Stimulated activated CD4-positive, alpha-beta T cell treated with anti-CD3 and anti-CD28 coated beads, TNF-alpha, amount 100 ng/mL, for 24 hours (primary cell): ENCODE measurements around the gene UQCRFS1.
"Not testable (repeated sequence)": the region's sequence is repeated elsewhere in the genome, so short reads cannot be mapped to it uniquely, and the experiment has no call there.

ENCODE experiments used
- DNase-seq, 3 experiments: peaks; one replicate each; pipeline ENCODE4 v3.0.0-alpha.2; 2020; ENCODE audit warnings: low read depth in 3 of 3

UQCRFS1 gene

DNA sequence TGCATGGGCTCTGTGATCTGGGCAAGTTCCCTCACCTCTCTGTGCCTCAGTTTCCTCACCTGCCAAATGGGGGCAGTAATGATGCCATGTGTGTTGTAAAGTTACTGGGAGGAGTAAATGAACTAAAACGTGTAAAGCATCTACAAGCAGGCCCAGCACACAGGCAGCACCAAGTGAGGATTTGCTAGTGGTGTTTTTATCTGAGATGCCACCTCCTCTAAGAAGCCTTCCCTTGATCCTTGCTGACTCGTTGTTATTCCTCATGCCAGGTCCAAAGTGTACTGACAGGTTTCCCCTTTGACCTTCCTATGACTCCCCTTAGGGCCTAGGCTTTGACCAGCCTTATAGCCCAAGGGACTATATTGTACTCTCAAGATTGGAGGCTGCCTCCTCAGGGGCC lies 1.5 kb upstream of the UQCRFS1 start:
- DNase-seq: no peak

DNA sequence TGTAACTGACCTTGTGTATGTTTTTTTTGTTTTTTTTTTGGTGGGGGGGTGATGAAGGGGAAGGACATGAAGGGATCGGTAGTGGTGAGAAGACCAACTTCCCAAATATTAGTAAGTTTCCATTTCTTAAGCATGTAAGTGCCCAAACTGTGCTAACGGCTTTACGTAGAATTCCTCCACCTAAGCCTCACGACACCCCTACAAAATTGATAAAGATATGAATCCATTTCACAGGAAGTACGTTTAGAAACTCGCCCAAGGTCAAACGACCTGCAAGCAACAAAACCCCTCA lies 649 bp downstream of the UQCRFS1 start:
- no peak for DNase-seq

DNA sequence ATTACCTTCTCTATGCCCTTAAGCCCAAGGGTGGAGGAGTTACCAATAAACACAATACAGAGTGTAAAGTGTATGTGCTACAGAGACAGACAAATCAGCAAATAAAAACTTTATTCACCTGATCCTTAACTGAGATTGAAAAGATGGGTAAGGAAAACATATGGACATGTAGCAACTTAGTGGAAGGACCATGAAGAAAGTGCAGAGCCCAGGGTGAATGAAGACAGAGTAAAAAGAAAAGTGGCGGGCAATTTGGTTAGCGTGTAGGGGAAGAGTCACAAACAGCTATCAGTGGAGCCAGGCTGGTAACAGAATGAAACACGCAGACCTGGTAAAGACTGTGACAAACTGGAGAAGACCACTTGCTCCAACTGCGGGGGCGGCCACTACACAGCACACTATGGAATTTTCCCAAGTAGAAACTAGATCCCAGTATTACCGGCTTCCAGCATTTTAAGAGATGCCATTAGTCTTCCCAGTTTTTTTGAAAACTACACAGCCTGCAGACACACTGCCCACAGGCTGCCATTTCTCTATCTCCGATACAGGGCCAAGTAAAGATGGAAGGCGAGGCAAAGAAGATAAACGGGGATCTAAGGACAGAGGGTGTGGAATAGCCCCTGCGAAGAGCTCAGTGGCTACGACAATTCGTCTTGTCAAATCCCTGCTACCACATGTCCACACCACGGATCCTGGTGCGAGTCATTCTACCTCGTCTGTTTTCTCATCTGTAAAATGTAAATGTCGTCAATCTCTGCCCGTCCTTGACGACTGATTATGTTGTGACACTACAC lies 1.2 kb downstream of the UQCRFS1 start:
- DNase-seq: no peak

DNA sequence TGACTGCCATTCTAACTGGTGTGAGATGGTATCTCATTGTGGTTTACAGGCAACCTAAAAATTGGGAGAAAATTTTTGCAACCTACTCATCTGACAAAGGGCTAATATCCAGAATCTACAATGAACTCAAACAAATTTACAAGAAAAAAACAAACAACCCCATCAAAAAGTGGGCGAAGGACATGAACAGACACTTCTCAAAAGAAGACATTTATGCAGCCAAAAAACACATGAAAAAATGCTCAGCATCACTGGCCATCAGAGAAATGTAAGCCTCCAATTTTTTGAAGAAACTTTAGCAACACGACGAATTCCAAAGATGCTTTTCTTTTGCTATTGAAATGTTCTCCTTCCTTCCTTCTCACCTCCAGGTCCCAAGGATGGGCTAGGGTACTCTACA lies 1.9 kb downstream of the UQCRFS1 start:
- not testable (repeated sequence) for DNase-seq

DNA sequence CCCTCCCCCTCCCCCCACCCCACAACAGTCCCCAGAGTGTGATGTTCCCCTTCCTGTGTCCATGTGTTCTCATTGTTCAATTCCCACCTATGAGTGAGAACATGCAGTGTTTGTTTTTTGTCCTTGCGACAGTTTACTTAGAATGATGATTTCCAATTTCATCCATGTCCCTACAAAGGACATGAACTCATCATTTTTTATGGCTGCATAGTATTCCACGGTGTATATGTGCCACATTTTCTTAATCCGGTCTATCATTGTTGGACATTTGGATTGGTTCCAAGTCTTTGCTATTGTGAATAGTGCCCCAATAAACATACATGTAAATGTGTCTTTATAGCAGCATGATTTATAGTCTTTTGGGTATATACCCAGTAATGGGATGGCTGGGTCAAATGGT lies 2.4 kb downstream of the UQCRFS1 start:
- DNase-seq: not testable (repeated sequence)

DNA sequence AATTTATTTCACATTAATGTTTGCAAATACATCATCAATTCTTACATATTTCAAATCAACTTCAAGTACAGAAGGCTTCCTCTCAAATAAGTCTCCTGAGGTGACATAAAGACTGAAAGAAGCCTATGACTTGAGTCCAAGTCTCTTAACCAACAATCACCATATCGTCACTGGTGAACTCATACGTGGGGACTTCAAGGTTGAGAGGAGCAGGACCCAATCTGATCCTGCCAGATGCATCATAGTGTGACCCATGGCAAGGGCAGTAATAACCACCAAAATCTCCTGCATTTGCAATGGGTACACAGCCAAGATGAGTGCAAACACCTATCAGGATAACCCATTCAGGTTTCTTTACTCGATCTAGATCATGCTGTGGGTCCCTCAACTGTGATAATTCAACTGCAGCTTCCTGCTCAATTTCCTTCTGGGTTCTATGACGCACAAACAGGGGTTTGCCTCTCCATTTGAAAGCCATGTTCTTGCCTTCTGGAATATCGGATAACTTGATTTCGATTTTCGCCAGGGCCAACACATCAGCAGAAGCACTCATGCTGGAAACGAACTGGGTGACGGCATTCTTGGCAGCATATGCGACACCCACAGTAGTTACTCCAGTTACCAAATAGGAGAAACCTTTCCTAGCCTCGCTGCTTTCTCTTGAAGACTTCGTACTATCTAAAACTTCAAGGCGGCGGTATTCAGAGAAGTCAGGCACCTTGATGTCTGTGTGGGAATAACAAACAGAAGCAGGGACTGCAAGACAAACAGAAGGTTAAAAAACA lies 5.4 kb downstream of the UQCRFS1 start:
- not testable (repeated sequence) for DNase-seq

DNA sequence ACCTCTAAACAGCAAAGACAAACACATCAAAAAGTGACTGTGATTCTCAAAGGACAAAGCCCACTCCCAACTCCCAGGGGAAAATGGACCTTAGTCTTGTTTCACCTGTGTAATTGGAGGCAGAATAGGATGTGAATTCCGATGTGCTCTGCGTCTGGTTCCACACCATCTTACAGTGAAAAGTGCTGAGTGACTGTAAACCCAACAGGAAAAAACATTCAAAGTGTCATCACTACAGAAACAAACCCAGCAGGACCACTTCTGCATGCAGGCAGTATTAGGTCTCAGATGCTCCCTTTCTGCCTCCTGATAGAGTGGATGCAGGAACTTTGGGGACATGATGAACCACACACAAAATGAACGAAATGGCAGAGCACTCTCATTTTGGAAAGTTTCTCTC lies 6.5 kb downstream of the UQCRFS1 start:
- no peak for DNase-seq

DNA sequence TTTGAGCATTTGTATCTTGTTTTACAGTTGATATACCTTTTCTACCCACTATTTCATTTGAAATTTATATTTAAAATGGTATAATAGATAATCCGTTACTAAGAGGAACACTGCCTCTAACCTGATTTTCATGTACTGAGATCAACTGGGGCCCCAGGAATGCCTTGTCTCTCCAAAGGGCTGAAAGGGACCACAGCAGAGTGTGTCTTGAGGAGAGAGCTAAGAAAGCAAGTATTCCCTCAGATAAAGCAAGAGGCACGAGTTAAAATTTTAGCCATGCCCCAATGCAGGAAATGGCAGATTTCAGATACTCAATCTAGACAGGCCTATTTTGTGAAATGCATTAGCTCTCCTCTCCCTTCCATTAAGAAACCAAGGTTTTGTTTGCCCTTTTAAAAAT lies 10.7 kb downstream of the UQCRFS1 start:
- DNase-seq: no peak

DNA sequence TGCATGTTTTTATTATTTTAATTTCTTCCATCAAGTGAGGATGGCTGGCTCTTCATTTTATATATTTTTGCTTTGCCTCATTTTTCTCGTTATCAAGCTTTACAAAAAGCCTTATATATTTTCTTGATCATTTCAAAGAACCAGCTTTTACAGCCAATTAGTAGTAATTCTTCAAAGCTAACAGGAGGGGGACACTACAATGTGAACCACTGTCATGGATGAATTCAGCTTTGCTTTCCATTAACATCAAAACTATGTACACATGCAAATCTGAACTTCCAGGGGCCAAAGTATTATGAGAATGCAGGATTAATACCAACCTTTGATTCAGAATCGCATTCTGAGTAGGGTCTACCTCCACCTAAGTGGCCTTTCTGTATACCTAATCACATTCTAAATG lies 11.1 kb downstream of the UQCRFS1 start:
- no peak for DNase-seq

DNA sequence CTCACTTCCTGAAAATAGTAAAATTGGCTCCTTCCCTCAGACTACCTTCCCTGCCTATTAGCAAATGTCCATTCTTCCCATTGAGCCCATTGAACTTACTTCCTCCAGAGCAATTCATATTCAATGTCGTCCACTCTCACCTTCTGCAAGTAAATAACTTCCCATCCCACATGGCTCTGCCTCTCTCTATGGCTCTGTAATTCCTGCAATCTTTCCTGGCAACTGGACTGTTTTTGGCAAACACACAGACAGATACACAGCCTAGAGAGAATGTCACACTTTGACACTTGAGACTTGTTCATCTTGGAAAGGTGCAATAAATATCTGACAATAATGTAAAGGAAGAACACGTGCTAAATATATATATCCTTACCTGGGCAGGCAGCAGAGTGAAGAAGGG lies 18.3 kb downstream of the UQCRFS1 start:
- no peak for DNase-seq

DNA sequence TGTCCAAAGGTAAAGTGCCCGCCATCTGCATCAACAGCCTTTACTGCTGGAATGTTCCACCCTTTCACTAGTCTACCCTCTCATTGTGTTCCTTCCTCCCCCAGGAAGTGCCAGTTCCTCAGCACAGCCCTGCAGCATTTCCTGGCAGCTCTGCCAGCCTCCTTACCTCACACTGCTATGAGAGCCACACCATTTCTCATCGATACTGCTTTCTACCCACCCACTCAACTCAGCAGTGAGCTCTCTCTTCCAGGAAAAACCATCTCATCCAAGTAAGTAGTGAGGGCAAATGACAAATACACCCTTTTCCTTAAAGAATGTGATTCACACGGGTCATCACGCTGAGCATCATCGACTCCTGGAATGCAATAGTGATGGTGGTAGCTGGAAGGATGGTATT lies 19.8 kb downstream of the UQCRFS1 start:
- DNase-seq: no peak

DNA sequence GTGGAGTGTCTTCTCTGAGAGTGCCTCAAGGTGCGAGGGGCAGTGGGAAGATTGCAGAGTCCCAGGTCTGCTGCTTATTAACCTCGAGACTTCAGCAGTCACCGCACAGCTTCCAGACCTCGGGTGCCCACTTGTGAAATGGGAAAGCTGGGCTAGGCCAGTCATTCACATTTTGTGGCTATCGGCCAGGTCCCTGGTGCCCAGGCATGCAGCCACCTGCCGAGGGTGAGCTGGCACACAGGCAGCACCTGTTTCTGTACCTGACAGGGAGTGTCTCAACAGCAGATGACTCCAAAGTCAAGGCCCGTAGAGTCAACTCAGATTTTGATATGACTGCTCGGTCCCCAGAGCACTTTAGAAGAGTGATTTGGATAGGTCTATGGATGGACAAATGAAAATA lies 21.9 kb downstream of the UQCRFS1 start:
- no peak for DNase-seq

DNA sequence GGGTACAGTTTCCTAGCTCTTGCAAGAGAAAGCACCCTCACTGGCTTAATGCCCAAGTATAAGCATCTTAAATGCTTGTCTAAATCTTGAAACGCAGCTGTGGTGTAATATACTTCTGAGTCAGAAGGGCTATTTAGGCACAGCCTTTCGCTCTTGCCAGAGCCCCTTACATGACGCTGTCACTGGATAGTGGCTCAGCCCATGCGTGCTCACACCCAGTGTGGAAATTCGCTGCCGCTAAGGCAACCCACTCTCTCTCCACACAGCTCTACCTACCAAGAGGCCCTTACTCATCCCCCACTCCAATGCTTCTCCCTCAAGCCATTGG lies 24.0 kb downstream of the UQCRFS1 start:
- no peak for DNase-seq

DNA sequence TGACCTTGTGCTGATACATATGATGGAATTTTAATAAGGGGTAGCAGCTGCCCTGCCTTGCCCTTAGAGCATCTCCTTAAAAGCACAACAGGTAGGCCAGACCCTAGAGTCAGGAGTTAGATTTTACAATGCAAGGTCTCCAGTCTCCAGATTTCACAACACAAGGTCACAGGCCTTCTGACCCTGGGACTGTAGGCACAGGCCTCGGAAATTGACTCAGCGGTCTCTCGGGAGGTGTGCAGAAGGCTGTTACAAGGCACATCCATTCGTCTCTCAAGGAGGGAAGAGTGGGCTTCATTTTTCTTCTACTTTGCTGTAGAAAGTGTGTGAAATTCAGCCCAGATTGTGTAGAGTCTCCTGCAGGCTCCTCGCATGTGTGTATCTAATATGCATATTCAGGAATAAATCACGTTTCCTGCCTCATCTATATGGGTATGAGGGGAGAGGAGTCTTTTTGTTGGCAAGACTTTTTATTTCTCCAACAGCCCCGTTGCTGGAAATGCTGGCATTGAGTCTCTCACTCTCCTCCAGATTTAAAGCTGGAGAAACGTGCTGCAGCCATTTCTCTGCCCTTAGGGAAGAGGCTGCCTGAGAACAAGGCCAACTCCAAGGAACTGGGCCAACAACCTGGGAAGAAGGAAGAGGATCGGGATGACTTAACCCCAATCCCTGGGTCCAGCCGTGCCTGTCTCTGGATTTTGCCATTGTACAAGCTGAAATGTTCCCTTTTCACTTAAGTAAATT lies 24.5 kb downstream of the UQCRFS1 start:
- DNase-seq: no peak

DNA sequence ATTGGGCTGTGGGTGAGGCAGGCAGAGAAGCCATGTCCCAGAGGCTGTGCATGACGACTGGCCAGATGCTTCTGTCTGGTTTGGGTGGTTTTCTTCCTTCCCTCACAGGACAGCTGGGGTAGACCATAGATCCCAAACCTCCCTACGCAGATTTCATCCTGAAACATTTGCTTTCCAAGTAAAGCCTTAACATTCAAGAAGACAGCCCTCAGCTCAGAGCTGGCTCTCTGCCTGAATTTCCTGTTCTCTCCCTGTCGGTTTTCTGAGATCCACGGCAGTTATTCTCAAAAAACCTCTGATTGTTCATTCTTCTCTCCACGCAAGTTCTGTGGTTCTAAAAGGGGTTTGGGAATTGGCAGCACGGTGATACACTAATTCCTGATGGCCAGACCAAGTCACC lies 25.3 kb downstream of the UQCRFS1 start:
- no peak for DNase-seq

DNA sequence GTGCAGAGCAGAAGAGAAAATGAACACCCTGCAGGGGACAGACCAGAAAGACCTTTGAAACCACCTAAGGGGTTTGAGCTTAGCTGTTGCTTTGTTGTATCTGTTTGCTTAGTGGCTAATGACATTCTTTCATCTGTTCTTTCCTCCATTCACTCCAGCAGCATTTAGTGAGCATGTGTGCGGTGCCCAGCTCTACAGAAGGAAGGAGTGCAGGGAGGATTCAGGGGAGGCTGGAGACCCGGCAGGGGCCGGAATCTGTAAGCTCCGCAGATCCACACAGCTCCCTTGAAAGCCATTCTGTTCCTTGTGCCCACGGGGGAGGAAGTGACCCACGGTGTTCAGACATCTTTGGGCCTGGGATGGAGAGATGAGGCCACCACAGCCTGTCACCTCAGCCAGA lies 27.5 kb downstream of the UQCRFS1 start:
- no peak for DNase-seq

DNA sequence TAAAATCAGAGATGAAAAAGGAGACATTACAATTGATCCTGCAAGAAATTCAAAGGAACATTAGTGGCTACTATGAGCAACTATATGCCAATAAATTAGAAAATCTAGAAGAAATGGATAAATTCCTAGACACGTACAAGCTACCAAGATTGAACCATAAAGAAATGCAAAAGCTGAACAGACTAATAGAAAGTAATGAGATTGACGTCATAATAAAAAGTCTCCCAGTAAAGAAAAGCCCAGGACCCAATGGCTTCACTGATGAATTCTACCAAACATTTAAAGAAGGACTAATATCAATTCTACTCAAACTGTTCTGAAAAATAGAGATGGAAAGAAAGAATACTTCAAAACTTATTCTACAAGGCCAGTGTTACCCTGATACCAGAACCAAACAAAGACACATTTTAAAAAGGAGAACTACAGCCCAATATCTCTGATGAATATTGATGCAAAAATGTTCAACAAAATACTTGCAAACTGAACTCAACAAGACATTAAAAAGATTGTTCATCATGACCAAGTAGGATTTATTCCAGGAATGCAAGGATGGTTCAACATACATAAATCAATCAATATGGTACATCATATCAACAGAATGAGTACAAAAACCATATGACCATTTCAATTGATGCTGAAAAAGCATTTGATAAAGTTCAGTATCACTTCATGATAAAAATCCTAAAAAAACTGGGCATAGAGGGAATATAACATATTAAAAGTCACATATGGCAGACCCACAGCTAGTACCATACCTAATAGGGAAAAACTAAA lies 35.8 kb downstream of the UQCRFS1 start:
- no peak for DNase-seq

DNA sequence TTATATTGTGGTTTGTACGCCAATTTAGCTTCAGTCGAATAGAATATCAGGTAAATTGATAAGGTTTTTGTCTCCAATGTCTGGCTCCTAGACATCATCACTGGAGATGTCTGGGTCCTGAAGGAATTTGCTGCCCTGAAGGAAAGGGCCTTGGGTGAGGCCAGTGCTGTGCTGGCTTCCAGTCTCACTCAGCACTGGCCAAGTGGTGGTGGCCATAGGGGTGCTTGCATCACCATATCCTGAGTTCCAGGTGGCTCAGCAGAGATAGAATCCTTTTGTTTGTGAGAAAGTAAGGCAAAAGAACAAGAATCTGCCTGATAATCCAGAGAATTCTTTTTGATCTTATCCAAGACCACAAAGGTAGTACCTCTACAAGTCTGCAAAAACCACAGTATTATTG lies 39.1 kb downstream of the UQCRFS1 start:
- DNase-seq: no peak

DNA sequence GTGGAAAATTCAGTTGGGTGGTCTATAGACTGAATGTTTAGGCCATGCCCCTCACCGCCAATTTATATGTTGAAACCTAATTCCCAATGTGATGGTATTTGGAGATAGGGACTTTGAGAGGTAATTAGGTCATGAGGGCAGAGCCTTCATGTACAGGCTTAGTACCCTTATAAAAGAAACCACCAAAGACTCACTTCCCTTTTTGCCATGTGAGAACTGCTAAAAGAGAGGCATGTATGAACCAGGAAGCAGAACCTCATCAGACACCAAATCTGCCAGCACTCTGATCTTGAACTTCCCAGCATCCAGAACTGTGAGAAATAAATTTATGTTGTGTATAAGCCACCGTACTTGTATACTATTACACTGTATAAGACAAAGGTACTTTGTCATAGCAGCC lies 40.6 kb downstream of the UQCRFS1 start:
- DNase-seq: no peak

DNA sequence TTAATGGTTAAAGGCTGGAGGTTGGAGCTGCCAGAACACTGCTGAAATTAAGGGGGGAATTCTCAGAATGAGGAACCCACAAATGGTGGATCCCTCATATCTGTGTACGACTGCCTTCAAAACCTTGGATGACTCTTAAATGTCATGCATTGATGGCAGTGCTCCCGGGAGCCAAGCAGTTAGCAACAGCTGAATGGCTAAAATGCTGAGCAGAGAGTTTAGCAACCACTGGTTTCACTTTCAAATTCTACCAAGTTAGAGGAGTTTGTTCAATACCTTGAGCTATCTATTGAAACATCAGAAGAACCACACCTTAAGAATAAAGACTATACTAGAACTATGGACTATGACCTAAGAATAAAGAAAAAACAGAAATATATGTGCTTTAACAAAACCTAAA lies 41.4 kb downstream of the UQCRFS1 start:
- DNase-seq: no peak

DNA sequence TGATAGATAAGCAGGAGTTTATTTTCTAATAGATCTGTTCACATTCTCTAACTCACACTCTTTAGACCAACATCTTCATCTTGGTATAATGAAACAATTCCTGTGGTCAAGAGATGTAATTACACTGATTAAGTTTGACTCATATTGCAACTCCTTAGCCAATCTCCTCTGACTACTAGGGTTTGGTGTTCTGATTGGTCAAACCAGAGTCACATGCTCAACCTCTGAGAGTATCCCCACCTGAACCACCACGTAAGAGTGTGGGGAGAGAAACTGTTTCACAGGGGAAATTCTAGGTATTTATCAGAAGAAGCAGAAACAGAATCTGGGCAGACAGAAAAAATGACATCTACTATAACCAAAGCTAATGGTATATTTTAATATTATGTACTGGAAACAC lies 42.4 kb downstream of the UQCRFS1 start:
- DNase-seq: no peak

DNA sequence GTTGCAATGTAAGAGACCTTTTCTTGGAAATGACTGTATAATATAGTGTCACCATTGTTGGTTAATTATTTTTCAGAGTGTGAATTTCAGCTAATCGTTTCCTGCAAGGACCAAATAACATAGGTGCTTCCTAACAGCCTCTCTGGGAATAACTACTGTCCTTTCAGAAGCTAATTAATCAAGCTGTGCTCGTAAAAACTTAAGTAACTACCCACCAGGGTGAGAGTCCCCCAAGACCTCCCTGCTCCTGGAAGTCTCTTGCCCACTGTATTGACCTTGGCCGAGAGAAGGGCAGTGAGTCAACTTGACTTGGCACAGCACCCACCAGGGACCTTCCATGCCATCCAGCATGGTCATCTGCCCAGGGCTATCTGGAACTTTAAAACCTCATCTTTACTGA lies 50.3 kb downstream of the UQCRFS1 start:
- no peak for DNase-seq
